DND-41 (cell line): ENCODE measurements around the gene CD82.

Source experiments
- ATAC-seq: fragments of 200-7000 bp; cut with Tn5 transposase; 3 replicates; pipeline ENCODE4 v1.9.1; 2021; ENCODE audit warnings: low read depth; ENCODE audit not compliant: insufficient read depth
- DNase-seq: peaks from one replicate; pipeline ENCODE4 v3.0.0-alpha.2; 2020
- H2AFZ ChIP-seq: 2 replicates; pipeline ENCODE4 v1.6.0; 2012; ENCODE audit warnings: low read depth, low read length
- H3K27ac ChIP-seq: 2 replicates; pipeline ENCODE4 v1.5.1; 2012; ENCODE audit warnings: low read length, inconsistent platforms
- H3K27me3 ChIP-seq: fragments of 200-600 bp; sonication (generic); 2 replicates; pipeline ENCODE4 v1.6.0; 2012; ENCODE audit warnings: low read length, mild to moderate bottlenecking, inconsistent platforms; ENCODE audit not compliant: insufficient read depth, poor library complexity
- H3K36me3 ChIP-seq: 2 replicates; pipeline ENCODE4 v1.5.1; 2012; ENCODE audit warnings: low read length, inconsistent platforms; ENCODE audit not compliant: insufficient read depth
- H3K4me1 ChIP-seq: 2 replicates; pipeline ENCODE4 v1.5.1; 2012; ENCODE audit warnings: mild to moderate bottlenecking, low read length; ENCODE audit not compliant: insufficient read depth
- H3K4me2 ChIP-seq: 2 replicates; pipeline ENCODE4 v1.6.0; 2012; ENCODE audit warnings: mild to moderate bottlenecking, moderate library complexity, low read length, inconsistent platforms; ENCODE audit not compliant: insufficient read depth
- H3K4me3 ChIP-seq, 2 experiments: fragments of 200-600 bp in 1 of 2; shearing (Covaris generic) in 1 of 2; 2 replicates each; pipeline ENCODE4 v1.5.1; 2012 to 2016; ENCODE audit warnings: inconsistent platforms in 2 of 2, low read length in 2 of 2, mild to moderate bottlenecking in 2 of 2, low read depth in 1 of 2, moderate library complexity in 1 of 2
- H3K79me2 ChIP-seq: 2 replicates; pipeline ENCODE4 v1.6.0; 2012; ENCODE audit warnings: low read length, inconsistent platforms; ENCODE audit not compliant: insufficient read depth
- H3K9ac ChIP-seq: 2 replicates; pipeline ENCODE4 v1.6.0; 2012; ENCODE audit warnings: low read depth, mild to moderate bottlenecking, inconsistent platforms, low read length, moderate library complexity
- H3K9me3 ChIP-seq: 2 replicates; pipeline ENCODE4 v1.5.1; 2012; ENCODE audit warnings: low read length, moderate library complexity, mild to moderate bottlenecking, inconsistent platforms; ENCODE audit not compliant: insufficient read depth, severe bottlenecking
- H4K20me1 ChIP-seq: 2 replicates; pipeline ENCODE4 v1.6.0; 2012; ENCODE audit warnings: low read length; ENCODE audit not compliant: insufficient read depth
- CTCF ChIP-seq: IDR thresholded peaks from 2 replicates; pipeline ENCODE4 v1.5.1; 2012; ENCODE audit warnings: borderline replicate concordance, low read length, moderate library complexity, mild to moderate bottlenecking; ENCODE audit not compliant: poor library complexity, severe bottlenecking; ENCODE audit errors: extremely low read depth
- EZH2 ChIP-seq: IDR thresholded peaks from 3 replicates; pipeline ENCODE4 v1.6.1; 2012; ENCODE audit warnings: borderline replicate concordance, low read depth, mild to moderate bottlenecking, moderate library complexity, low read length, inconsistent platforms; ENCODE audit not compliant: severe bottlenecking

Gene CD82

GRCh38 chr11:44577231-44577830 lies 11.9 kb downstream of the CD82 start:
- Histone ChIP-seq H3K27me3 (no peaks in the 10 kb centered on the region), H3K9me3 (no peaks in the 10 kb centered on the region), H3K4me2 (no peak overlapping the region), H4K20me1 (peaks cover 47% of the 10 kb centered on the region), H3K79me2 (peaks cover 94% of the 10 kb centered on the region), H2AFZ (no peak overlapping the region), H3K9ac (no peak overlapping the region), H3K4me3 (no peak overlapping the region), H3K36me3 (peaks cover 64% of the 10 kb centered on the region), H3K4me1 (peaks cover 65% of the 10 kb centered on the region), H3K27ac (peak overlapping the region; percentile 99)
- DNase-seq, result no peak
- TF ChIP-seq EZH2, result no peak
- TF ChIP-seq CTCF, result no peak
- ATAC-seq, result no peak

DNA sequence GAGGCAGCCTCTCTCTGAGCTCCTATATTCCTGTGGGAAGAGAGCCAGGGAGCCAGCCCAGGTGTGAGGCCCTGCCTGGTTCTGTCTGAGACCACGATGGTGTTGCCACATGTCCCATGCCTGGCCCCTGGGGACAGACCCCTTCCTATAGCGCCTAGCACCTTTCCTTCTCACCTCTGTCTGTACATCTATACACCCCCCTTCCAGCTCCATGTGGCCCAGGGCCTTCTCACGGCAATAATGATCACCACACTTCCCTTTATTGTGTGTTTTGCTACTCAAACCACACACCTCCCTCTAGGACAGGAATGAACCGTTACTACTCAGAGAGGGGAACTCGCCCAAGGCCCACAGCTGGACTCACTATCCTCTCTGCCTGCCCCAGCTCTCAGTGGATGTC lies 12.8 kb downstream of the CD82 start:
- no peak overlapping the region for H2AFZ ChIP-seq
- TF ChIP-seq EZH2, result no peak
- no peak for TF ChIP-seq CTCF
- H3K4me2 ChIP-seq, result no peak overlapping the region
- H3K9me3 ChIP-seq, result no peaks in the 10 kb centered on the region
- peaks cover 64% of the 10 kb centered on the region for H3K36me3 ChIP-seq
- peak overlapping the region; percentile 7; the same call in 1 of the 2 replicates for H3K9ac ChIP-seq
- H3K27me3 ChIP-seq, result no peaks in the 10 kb centered on the region
- ATAC-seq (peak; percentile 6; the same call in 1 of the 3 replicates), DNase-seq (peak; percentile 44)
- peaks cover 94% of the 10 kb centered on the region for H3K79me2 ChIP-seq
- peaks cover 56% of the 10 kb centered on the region for H4K20me1 ChIP-seq
- H3K27ac ChIP-seq, result peak overlapping the region; percentile 99
- peaks cover 55% of the 10 kb centered on the region for H3K4me1 ChIP-seq
- H3K4me3 ChIP-seq, result no peak overlapping the region

DNA sequence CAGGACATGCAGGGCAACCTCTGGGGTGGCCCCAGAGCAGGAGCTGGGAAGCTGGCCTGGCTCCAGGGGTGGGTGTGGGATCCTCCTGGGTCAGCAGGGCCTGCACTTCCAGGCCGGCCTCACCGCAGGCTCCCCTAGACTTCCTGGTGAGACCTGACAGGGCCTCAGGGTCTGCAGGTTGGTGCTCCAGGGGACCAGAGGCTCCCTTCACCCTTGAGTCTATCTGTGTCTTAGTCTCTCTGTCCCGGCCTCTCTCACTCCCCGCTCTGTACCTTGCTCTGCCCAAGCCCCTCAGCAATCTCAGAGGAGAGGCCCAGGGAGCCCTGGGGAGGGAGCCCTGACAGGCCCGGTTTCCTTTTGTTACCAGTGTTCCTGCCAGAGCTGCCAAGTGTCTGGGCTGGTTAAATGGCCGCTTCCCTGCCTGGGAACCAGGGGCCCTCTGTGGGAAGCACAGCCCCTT lies 13.9 kb downstream of the CD82 start:
- no peaks in the 10 kb centered on the region for H3K27me3 ChIP-seq
- no peak overlapping the region for H2AFZ ChIP-seq
- peaks cover 63% of the 10 kb centered on the region for H4K20me1 ChIP-seq
- H3K4me1 ChIP-seq, result peaks cover 45% of the 10 kb centered on the region
- no peak overlapping the region for H3K4me3 ChIP-seq
- H3K9ac ChIP-seq, result no peak overlapping the region
- no peak overlapping the region for H3K4me2 ChIP-seq
- no peak overlapping the region; the same call in 1 of the 2 replicates for H3K27ac ChIP-seq
- peaks cover 96% of the 10 kb centered on the region for H3K79me2 ChIP-seq
- H3K36me3 ChIP-seq, result peaks cover 69% of the 10 kb centered on the region
- TF ChIP-seq EZH2, result no peak
- no peak for TF ChIP-seq CTCF
- ATAC-seq, result no peak
- H3K9me3 ChIP-seq, result no peaks in the 10 kb centered on the region
- DNase-seq, result no peak
